ENCODE results near the gene TNFAIP8L2.

GRCh38 chr1:151146412-151147131 lies 9.9 kb upstream of the TNFAIP8L2 start, which contains the start of gene SEMA6C:
- TF ChIP-seq CTCF (IDR thresholded peaks at IDR 0.05): no peak
- TF ChIP-seq EZH2 (IDR thresholded peaks at IDR 0.05): no peak

Measured in neural progenitor cell (in vitro differentiated cells).